H1 (cell line): Measurements from ENCODE around the gene MFAP4.

Source experiments
- EZH2 ChIP-seq: fragments of 200-600 bp; sonication (generic); IDR thresholded peaks from 2 replicates; pipeline ENCODE4 v1.7.1; 2012; ENCODE audit warnings: low read depth, mild to moderate bottlenecking, moderate library complexity, low read length, inconsistent platforms; ENCODE audit not compliant: severe bottlenecking
- GABPA ChIP-seq: IDR thresholded peaks from 2 replicates; pipeline ENCODE4 v1.6.1; 2011; ENCODE audit warnings: mild to moderate bottlenecking, low read length, moderate library complexity, borderline replicate concordance; ENCODE audit not compliant: insufficient read depth
- JUND ChIP-seq: IDR thresholded peaks from 2 replicates; pipeline ENCODE4 v1.6.1; 2011; ENCODE audit warnings: mild to moderate bottlenecking, improper control_type of control experiment, low read length
- POLR2A ChIP-seq, 2 experiments: IDR thresholded peaks; 1 replicate in 1 of 2; 2 replicates in 1 of 2; pipeline ENCODE4 v1.6.1; 2011; ENCODE audit warnings: low read depth in 2 of 2, low read length in 2 of 2, mild to moderate bottlenecking in 2 of 2; ENCODE audit errors: control extremely low read depth in 1 of 2
- TF ChIP-seq, protein P1 (sequence below), 3 experiments: IDR thresholded peaks; 1 replicate in 2 of 3; 2 replicates in 1 of 3; pipeline versions ENCODE4 v1.5.1 to v1.6.1; 2011; ENCODE audit warnings: low read length in 3 of 3, mild to moderate bottlenecking in 3 of 3, inconsistent platforms in 2 of 3, low read depth in 1 of 3, moderate library complexity in 1 of 3; ENCODE audit not compliant: insufficient read depth in 1 of 3; ENCODE audit errors: control extremely low read depth in 1 of 3

DNA sequence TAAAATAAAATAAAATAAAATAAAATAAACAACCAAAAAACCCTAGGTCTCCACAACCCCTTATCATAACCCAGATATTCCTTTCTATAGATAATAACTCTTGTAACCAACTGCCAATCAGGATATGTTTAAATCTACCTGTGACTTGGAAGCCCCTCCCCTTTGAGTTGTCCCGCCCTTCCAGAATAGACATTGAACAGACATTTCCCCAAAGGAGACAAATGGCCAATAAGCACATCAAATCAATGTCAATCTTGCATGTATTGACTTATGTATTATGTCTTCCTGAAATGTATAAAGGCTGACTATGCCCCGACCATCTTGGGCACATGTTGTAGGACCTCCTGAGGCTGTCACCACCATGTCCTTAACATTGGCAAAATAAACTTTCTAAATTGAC lies 10.2 kb downstream of the MFAP4 start:
- TF ChIP-seq POLR2A (IDR thresholded peaks at IDR 0.05; ENCODE audit: control extremely low read depth in 1 of 2, low read depth in 2 of 2, low read length in 2 of 2) (no peak), GABPA (no peak), JUND (no peak), EZH2 (no peak)
- TF ChIP-seq, protein P1, sequence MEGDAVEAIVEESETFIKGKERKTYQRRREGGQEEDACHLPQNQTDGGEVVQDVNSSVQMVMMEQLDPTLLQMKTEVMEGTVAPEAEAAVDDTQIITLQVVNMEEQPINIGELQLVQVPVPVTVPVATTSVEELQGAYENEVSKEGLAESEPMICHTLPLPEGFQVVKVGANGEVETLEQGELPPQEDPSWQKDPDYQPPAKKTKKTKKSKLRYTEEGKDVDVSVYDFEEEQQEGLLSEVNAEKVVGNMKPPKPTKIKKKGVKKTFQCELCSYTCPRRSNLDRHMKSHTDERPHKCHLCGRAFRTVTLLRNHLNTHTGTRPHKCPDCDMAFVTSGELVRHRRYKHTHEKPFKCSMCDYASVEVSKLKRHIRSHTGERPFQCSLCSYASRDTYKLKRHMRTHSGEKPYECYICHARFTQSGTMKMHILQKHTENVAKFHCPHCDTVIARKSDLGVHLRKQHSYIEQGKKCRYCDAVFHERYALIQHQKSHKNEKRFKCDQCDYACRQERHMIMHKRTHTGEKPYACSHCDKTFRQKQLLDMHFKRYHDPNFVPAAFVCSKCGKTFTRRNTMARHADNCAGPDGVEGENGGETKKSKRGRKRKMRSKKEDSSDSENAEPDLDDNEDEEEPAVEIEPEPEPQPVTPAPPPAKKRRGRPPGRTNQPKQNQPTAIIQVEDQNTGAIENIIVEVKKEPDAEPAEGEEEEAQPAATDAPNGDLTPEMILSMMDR (IDR thresholded peaks at IDR 0.05; ENCODE audit: control extremely low read depth in 1 of 3, insufficient read depth in 1 of 3, low read depth in 1 of 3, low read length in 3 of 3) = no peak
